SKM-1 (cell line): ENCODE results near the gene SERGEF.

Source experiments
- DNase-seq: peaks from one replicate; lab custom pipeline; 2025; ENCODE audit not compliant: unreplicated experiment; lab: John Stamatoyannopoulos, UW

The SERGEF gene

DNA sequence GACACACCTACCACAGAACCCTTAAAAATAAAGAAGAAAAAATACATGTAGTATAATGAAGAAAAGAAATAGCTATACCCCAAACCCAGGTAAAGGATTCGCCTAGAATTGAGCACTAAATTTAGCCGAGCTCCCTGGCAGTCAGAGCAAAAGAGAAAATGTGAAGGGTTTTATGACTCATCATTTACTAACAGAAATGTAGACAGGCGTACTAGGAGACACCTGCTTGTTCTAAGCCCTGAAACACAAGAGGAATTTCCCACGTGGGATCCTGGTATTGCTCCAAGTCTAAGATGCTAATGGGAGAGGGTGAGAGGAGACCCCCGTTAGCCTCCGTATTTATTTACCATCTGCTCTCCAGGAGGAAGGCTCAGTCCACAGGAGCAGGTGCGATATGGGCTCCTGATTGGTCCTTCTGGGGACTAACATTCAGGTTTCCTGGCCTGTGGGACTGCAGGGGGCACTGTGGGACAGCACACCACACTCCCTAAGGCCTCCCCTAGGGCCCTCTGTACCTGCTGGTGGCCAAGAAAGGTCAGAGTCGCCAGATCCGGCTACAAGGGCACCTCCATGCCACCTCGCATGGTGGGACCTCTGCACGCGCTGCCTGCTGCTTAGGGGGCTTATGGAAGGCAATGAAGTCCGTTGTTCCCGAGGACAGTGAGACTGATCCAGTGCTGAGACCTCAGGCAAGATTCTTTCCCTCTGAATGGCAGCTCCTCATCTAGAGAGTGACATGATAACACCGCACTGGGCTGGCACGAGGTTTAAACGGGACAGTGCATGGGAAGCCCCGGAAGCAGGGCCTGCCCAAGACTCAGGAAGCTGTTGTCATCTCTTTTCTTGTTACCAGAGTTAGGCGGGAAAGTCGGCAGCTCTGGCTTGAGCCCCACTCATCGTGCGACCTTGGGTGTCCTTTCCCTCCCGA is 252.5 kb downstream of the SERGEF start:
- no peak for DNase-seq

DNA sequence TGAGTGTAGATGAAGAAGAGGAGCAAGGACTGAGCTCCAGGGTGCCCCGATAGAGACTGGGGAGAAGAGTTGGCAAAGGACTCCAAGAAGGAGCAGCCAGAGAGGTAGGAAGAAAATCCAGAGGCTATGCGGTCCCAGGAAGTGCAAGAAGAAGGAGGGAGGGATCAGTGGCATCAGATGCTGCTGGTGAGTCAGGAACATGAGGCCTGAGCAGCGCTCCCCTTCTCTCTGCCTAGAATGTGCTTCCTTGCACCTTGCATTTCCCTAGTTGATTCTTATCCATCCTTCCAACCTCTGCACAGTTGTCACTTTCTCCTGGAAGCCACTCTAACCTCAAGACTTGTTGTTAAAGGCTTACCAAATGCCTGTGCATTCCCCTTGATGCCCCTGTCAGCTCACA is 257.0 kb downstream of the SERGEF start:
- no peak for DNase-seq

DNA sequence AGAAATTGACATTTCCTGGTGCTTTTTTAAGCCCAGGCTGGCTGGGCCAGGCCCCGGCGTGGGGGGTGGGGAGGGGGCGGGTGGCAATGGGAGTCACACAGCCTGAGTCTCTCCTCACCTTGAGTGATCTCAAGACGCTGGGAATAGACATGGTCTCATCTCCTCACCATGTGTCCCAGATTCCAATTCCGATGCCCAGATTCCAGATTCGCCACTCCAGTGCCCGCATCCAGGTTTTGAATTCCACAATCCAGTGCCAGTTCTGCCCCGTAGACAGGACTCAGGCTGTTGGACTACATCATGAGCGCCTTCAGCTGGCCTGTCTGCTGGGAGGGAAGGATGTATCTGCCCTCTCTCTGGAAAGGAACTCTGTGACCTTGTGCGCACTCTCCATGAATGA is 259.2 kb downstream of the SERGEF start:
- DNase-seq = no peak

GRCh38 chr11:17753153-17753552 is 259.7 kb downstream of the SERGEF start:
- DNase-seq = no peak

DNA sequence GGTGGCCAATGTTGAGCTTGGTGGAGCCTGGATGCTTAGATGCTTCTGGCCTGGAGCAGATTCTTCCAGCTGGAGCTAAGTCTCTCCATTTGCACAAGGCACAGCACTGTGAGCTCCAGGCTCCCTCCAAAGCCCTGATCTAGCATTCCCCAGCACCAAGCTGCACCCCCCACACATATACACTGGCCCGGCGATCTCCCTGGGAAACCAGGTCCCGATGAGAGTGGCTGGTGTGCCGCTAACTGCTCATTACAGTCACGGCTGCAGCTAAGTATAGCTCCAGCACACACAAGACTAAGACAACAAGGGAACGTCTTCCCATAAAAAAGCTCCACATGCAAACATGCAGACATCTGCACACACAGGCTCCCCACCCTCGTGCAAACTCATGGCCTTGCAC is 260.7 kb downstream of the SERGEF start:
- no peak for DNase-seq

GRCh38 chr11:17751558-17751957 is 261.3 kb downstream of the SERGEF start:
- DNase-seq = no peak

DNA sequence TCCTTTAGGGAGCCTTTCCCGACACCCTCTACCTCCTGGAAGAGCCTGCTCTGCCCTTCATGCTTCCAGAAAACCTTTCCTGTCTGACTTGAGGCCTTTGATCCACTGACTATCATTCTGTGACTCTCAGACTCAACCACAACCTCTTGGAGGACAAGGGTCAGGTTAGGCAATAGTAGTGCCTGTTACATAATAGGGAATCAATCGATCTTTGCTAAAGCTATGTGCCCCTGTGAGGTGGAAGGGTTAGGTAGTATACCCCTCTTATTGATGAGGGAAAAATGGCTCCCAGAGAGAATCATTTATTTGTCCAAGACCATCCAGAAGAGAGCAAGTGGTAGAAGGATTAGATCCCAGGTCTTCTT is 262.1 kb downstream of the SERGEF start:
- DNase-seq = no peak

GRCh38 chr11:17750013-17750800 is 262.6 kb downstream of the SERGEF start:
- DNase-seq = no peak

DNA sequence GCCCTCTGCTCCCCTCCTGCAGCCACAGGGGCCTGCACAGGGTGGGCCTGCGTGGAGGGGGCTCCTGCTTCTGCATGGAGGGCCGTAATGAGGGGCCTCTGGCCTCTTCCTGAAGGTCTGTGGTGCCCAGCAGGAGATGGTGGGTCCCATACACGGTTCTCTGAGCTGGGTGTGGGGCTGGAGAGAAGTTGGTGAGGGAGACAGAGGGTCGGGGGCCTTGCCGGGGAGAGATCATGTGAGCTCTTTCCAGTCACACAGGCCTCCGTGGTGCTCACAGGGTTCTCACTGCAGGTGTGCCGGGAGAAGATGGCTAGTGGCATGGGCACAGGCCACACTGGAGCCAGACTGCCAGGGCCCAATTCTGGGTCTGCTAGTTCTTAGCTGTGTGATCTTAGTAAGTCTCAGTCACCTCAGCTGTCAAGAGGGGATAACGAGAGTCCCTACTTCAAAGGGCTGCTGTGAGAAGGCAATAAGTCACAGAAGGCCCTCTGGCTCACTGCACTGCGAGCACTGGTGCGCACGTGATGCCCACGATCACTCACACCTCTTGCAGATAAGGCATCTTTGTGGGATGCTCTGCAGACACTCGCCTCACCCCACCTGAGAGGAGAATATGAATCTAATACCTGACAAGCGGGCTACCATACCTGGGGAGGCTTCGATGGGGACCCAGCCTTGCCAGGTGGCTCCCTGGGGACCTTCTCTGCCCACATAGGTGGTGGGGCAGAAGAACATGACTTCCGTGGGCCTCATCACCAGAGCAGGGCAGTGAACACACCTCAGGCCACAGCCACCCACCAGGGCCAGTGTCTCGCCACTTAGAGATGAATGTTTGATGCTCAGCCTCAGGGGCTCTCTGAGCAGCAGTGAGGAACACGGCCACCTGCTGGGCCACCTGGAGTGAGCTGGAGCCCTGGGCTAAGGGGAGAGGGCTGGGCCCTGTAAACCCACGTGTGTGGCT is 263.8 kb downstream of the SERGEF start:
- DNase-seq = no peak

- no peak for DNase-seq
Measured at GRCh38 chr11:17748044-17748443, 264.8 kb downstream of the SERGEF start.

GRCh38 chr11:17747131-17747955 is 265.5 kb downstream of the SERGEF start:
- no peak for DNase-seq

DNA sequence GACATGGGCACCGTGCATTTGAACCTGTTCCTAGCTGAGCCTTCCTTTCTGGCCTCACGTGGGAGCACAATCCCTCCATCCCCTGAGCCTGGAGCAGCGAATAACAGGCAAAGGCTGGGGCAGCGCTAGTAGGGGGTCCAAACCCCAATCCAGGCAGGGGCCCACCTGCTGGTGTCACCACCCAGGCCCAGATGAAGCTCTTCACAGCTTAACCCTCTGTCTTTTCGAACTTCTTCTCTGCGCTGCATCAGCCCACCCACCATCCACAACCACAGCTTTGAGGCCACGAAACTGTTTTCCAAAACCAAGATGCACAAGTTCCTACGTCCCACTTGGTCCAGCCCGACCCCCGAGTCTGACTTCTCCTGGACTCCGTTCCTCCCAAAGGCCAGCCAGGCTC is 266.8 kb downstream of the SERGEF start:
- no peak for DNase-seq

DNA sequence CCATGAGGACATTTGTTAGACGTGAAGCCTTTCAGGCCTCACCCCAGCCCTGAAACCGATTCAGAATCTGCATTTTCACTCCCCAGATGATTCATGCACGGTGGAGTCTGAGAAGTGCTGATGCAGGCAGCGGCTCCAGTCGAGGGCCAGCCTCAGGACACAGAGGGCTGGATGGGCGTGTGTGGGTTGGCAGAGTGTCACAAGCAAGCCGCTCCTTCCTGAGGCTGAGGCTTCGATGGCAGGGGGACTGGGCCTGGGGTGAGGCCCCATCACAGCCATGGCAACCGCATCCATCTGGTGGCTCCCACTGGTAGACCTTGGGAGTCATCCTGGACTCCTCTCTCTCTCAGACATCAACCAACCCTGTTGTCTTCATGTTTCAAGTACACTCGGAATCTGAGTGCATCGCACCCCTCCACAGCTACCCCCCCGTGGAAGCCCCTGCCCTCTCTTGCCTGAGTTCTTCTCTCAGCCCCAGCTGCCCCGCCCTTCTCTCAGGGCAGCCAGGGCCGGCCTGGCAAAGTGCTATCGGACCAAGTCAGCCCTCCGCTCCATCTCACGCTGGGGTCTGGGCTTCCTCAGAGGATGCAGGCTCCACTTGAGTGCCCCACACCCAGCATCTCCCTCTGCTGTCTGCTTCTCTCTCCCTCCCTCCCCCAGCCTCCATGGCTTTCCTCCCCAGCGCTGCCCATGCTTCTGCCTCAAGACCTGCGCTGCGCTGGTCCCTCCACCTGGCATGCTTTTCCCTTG is 267.6 kb downstream of the SERGEF start:
- DNase-seq = no peak

GRCh38 chr11:17744151-17744940 is 268.5 kb downstream of the SERGEF start:
- no peak for DNase-seq

- no peak for DNase-seq
Measured at GRCh38 chr11:17743808-17744119, 269.1 kb downstream of the SERGEF start.

- no peak for DNase-seq
Measured at GRCh38 chr11:17743026-17743807, 269.6 kb downstream of the SERGEF start.

- no peak for DNase-seq
Measured at GRCh38 chr11:17742019-17742418, 270.8 kb downstream of the SERGEF start.

DNA sequence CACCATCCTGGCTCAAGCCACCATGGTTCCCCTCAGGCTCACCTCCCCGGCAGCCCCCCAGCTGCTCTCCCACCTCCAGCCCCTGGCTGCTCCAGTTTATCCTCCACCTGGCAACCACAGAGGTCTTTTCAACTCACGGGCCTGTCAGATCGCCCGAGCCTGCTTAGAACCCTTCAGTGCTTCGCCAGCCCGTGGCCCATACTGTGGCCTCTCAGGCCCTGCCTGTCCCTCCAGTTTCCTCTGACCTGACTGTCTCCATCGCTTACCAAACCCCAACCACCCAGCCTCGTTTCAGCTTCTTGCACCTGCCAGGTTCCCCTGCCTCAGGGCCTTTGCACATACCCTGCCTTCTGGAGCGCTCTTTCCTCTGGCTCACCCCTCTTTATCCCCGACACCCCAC is 271.4 kb downstream of the SERGEF start:
- no peak for DNase-seq
